GM12878 (cell line): ENCODE measurements around the gene MGAT1. TPM values are rescaled to one million over a fixed set of nuclear protein-coding genes. Genes with fewer than 3 reads are reported as not detected.

Experiments
- ATAC-seq: fragments of 200-7000 bp; cut with Tn5 transposase; 3 replicates; pipeline ENCODE4 v1.9.1; 2020; ENCODE audit warnings: mild to moderate bottlenecking, moderate library complexity
- BruUV-seq: library from RNA; stranded (reverse); fragments of 400-500 nt; replicated peaks from 2 replicates; lab custom pipeline; 2021; lab: Mats Ljungman, UMichigan
- CTCF ChIA-PET: fragments of 300-600 bp; sonication (Branson Sonifier 250); formaldehyde crosslinking; extraction: SDS; loops from one replicate; lab custom pipeline; 2021; ENCODE audit warnings: inconsistent platforms; lab: Yijun Ruan, JAX
- POLR2A ChIA-PET: fragments of 350-600 bp; formaldehyde crosslinking; extraction: SDS; loops from one replicate; lab custom pipeline; 2021; ENCODE audit warnings: inconsistent platforms; lab: Charles Lee
- RAD21 ChIA-PET: fragments of 300-600 bp; sonication (Branson Sonifier 250); formaldehyde crosslinking; loops from one replicate; lab custom pipeline; 2023; ENCODE audit warnings: antibody characterized with exemption; ENCODE audit not compliant: unreplicated experiment; lab: Charles Lee
- SMC1A ChIA-PET: fragments of 300-600 bp; sonication (Branson Sonifier 250); formaldehyde crosslinking; loops from one replicate; lab custom pipeline; 2023; ENCODE audit not compliant: unreplicated experiment, uncharacterized antibody; lab: Charles Lee
- DNase-seq: peaks from one replicate; pipeline ENCODE4 v3.0.0-alpha.2; 2011; ENCODE audit warnings: low read depth, low spot score
- FAIRE-seq: peaks from 3 replicates; lab custom pipeline; 2011; peaks lifted over from hg19 to GRCh38; lab: Jason Lieb, UNC
- H2AFZ ChIP-seq: 2 replicates; pipeline ENCODE4 v1.6.0; 2011; ENCODE audit warnings: low read depth, low read length, control low read depth; ENCODE audit not compliant: control insufficient read depth
- H3K27ac ChIP-seq: 2 replicates; pipeline ENCODE4 v1.5.1; 2011; ENCODE audit warnings: control low read depth; ENCODE audit not compliant: control insufficient read depth, insufficient read depth
- H3K27me3 ChIP-seq, 2 experiments: replicated peaks in 1 of 2; 2 replicates each; pipeline versions ENCODE4 v1.6.0 to v1.6.1; 2011; ENCODE audit warnings: low read length in 1 of 2; ENCODE audit not compliant: control insufficient read depth in 2 of 2, insufficient read depth in 2 of 2
- H3K36me3 ChIP-seq, 2 experiments: 2 replicates each; pipeline ENCODE4 v1.5.1; 2011; ENCODE audit warnings: low read length in 1 of 2; ENCODE audit not compliant: control insufficient read depth in 2 of 2, insufficient read depth in 2 of 2
- H3K4me1 ChIP-seq: 2 replicates; pipeline ENCODE4 v1.6.1; 2011; ENCODE audit warnings: mild to moderate bottlenecking, low read length, moderate library complexity, mixed read lengths; ENCODE audit not compliant: control insufficient read depth, insufficient read depth
- H3K4me2 ChIP-seq: 2 replicates; pipeline ENCODE4 v1.6.0; 2011; ENCODE audit warnings: control low read depth; ENCODE audit not compliant: control insufficient read depth, insufficient read depth
- H3K4me3 ChIP-seq: fragments of 200-600 bp; sonication (generic); 2 replicates; pipeline ENCODE4 v1.5.1; 2016
- H3K79me2 ChIP-seq: 2 replicates; pipeline ENCODE4 v1.6.0; 2011; ENCODE audit warnings: low read length; ENCODE audit not compliant: control insufficient read depth, insufficient read depth
- H3K9ac ChIP-seq: 2 replicates; pipeline ENCODE4 v1.8.0; 2011; ENCODE audit warnings: low read length, control low read depth, mixed read lengths; ENCODE audit not compliant: control insufficient read depth, insufficient read depth
- H3K9me3 ChIP-seq: replicated peaks from 3 replicates; pipeline ENCODE4 v1.5.1; 2011; ENCODE audit warnings: mild to moderate bottlenecking, low read length; ENCODE audit not compliant: control insufficient read depth, insufficient read depth
- H4K20me1 ChIP-seq: 2 replicates; pipeline ENCODE4 v1.6.0; 2011; ENCODE audit not compliant: control insufficient read depth, insufficient read depth
- ATF3 ChIP-seq: IDR thresholded peaks from 2 replicates; pipeline ENCODE4 v1.6.1; 2011; ENCODE audit warnings: low read depth, mild to moderate bottlenecking, low read length, moderate library complexity, borderline replicate concordance; ENCODE audit errors: extremely low read depth
- BHLHE40 ChIP-seq, 2 experiments: fragments of 450-650 bp in 1 of 2; IDR thresholded peaks; 2 replicates each; pipeline ENCODE4 v1.6.1; 2011 to 2017; ENCODE audit warnings: low read depth in 2 of 2, borderline replicate concordance in 1 of 2, improper control_type of control experiment in 1 of 2, low read length in 1 of 2, mild to moderate bottlenecking in 1 of 2
- BRCA1 ChIP-seq: IDR thresholded peaks from 2 replicates; pipeline ENCODE4 v1.6.1; 2011; ENCODE audit warnings: low read depth, low read length, improper control_type of control experiment
- CHD1 ChIP-seq: IDR thresholded peaks from 2 replicates; pipeline ENCODE4 v1.6.1; 2012; ENCODE audit warnings: low read depth, low read length, improper control_type of control experiment
- FOS ChIP-seq: IDR thresholded peaks from 3 replicates; pipeline ENCODE4 v1.6.1; 2011; ENCODE audit warnings: borderline replicate concordance; ENCODE audit not compliant: insufficient read length; ENCODE audit errors: extremely low read depth
- MAX ChIP-seq: IDR thresholded peaks from 2 replicates; pipeline ENCODE4 v1.6.1; 2012; ENCODE audit warnings: low read depth, low read length, improper control_type of control experiment
- NBN ChIP-seq: fragments of 450-650 bp; IDR thresholded peaks from 2 replicates; pipeline ENCODE4 v1.6.1; 2016
- RELA ChIP-seq: fragments of 450-650 bp; IDR thresholded peaks from 2 replicates; pipeline ENCODE4 v1.8.0; 2014; ENCODE audit warnings: borderline replicate concordance; ENCODE audit not compliant: partially characterized antibody
- SIN3A ChIP-seq: IDR thresholded peaks from 2 replicates; pipeline ENCODE4 v1.6.1; 2012; ENCODE audit warnings: low read depth, low read length, improper control_type of control experiment
- SMAD5 ChIP-seq: IDR thresholded peaks from 2 replicates; pipeline ENCODE4 v1.6.1; 2016; ENCODE audit warnings: antibody characterized with exemption, low read depth
- SMARCA5 ChIP-seq: fragments of 450-650 bp; IDR thresholded peaks from 2 replicates; pipeline ENCODE4 v1.6.1; 2017; ENCODE audit warnings: mild to moderate bottlenecking
- SUPT20H ChIP-seq: IDR thresholded peaks from 2 replicates; pipeline ENCODE4 v1.6.1; 2011; ENCODE audit warnings: low read depth, mild to moderate bottlenecking, low read length, moderate library complexity, borderline replicate concordance; ENCODE audit not compliant: control insufficient read depth
- USF2 ChIP-seq: IDR thresholded peaks from 2 replicates; pipeline ENCODE4 v1.6.1; 2011; ENCODE audit warnings: low read depth, low read length, improper control_type of control experiment, borderline replicate concordance
- ZNF207 ChIP-seq: fragments of 450-650 bp; IDR thresholded peaks from 2 replicates; pipeline ENCODE4 v1.6.1; 2014; ENCODE audit warnings: antibody characterized with exemption, mild to moderate bottlenecking, borderline replicate concordance
- WGBS: methylation state at CpG from one replicate; pipeline ENCODE4 v1.1.6; 2016; ENCODE audit warnings: low lambda C conversion rate; ENCODE audit not compliant: insufficient replicate concordance, insufficient coverage; ENCODE audit errors: missing lambda C conversion rate; 5-methylcytosine and 5-hydroxymethylcytosine counted together
- in situ Hi-C: fragments of 300-500 bp; cut with MboI; formaldehyde crosslinking; loops from 9 replicates; pipeline ENCODE4 v1.14.3; 2018; ENCODE audit warnings: mixed read lengths
- intact Hi-C: fragments of 100-400 bp; cut with micrococcal nuclease; formaldehyde crosslinking; loops from one replicate; pipeline ENCODE4 v1.14.2; 2022; ENCODE audit not compliant: unreplicated experiment
- polyA plus RNA-seq, 11 experiments: library from polyadenylated mRNA; depleted of rRNA in 4 of 11; unstranded in 6 of 11; stranded (reverse) in 5 of 11; fragments of >200 nt; fragmentation: Nextera tagmentation in 4 of 11; fragmentation: Illumina TruSeq in 1 of 11; extraction: Ambion mirVana in 4 of 11; extraction: Trizol in 1 of 11; gene quantifications; 1 replicate in 1 of 11; 2 replicates in 10 of 11; pipeline versions ENCODE4 v1.2.1 to v1.2.3, GENCODE V29; 2011 to 2016; ENCODE audit warnings: inconsistent platforms in 2 of 11, missing spikeins in 2 of 11, low read depth in 1 of 11
- total RNA-seq, 4 experiments: library from RNA; depleted of rRNA in 3 of 4; stranded (reverse); fragments of >200 nt in 3 of 4; fragmentation: Illumina TruSeq in 1 of 4; extraction: Trizol in 1 of 4; gene quantifications; 2 replicates each; pipeline versions ENCODE4 v1.2.1 to v1.2.3, GENCODE V29; 2013 to 2021

MGAT1 gene
- total and polyA plus RNA-seq, 10 of the 15 experiments (the other 5 are each of a cell fraction or from before 2014, with no cell fraction given), result 3.1 to 88.4 (median 62.7) TPM

- H3K27me3 ChIP-seq, result no peaks in the 10 kb centered on the region
- H3K36me3 ChIP-seq, result no peaks in the 10 kb centered on the region
- H3K27ac ChIP-seq, result no peak overlapping the region
- no peaks in the 10 kb centered on the region; the same call in 2 of the 3 replicates for H3K9me3 ChIP-seq
- H2AFZ ChIP-seq, result no peak overlapping the region
- DNase-seq, result no peak
- no peak for FAIRE-seq
- no peak for ATAC-seq
- intact Hi-C loops (no loop called here), in situ Hi-C loops (no loop called here)
- CTCF ChIA-PET, result no interaction called here
- H3K4me1 ChIP-seq, result no peaks in the 10 kb centered on the region
- RAD21 ChIA-PET, result no interaction called here
- no peak overlapping the region for H3K4me3 ChIP-seq
- H3K79me2 ChIP-seq, result no peaks in the 10 kb centered on the region
- H3K9ac ChIP-seq, result no peak overlapping the region
- WGBS, result 100% methylated on average over 1 of the region's 1 CpG
- SMC1A ChIA-PET, result no interaction called here
- H4K20me1 ChIP-seq, result no peaks in the 10 kb centered on the region
- H3K4me2 ChIP-seq, result no peak overlapping the region
- POLR2A ChIA-PET, result no interaction called here
- TF ChIP-seq SMARCA5, result no peak
- no peak for TF ChIP-seq SIN3A
- TF ChIP-seq NBN, result no peak
- no peak for TF ChIP-seq ZNF207
- TF ChIP-seq BHLHE40 (IDR thresholded peaks at IDR 0.05; ENCODE audit: borderline replicate concordance in 1 of 2, low read depth in 2 of 2, low read length in 1 of 2), result no peak
- TF ChIP-seq SMAD5, result no peak
- no peak for TF ChIP-seq FOS
- TF ChIP-seq ATF3, result no peak
- TF ChIP-seq RELA, result no peak
- no peak for TF ChIP-seq SUPT20H
- TF ChIP-seq BRCA1, result no peak
- TF ChIP-seq MAX, result no peak
- TF ChIP-seq USF2, result no peak
- TF ChIP-seq CHD1, result no peak
- BruUV-seq, result no TSS peak
These were observed 25.1 kb downstream of the MGAT1 start for GRCh38 chr5:180777475-180777874.
